C4-2B (cell line): ENCODE results near the gene SENP7.

Source experiments
- ZFX ChIP-seq: fragments of 450-650 bp; IDR thresholded peaks from 2 replicates; pipeline ENCODE4 v1.6.1; 2017
- TF ChIP-seq, protein P1 (sequence below): fragments of 450-650 bp; conservative IDR thresholded peaks from 2 replicates; pipeline ENCODE4 v1.5.1; 2017; ENCODE audit warnings: mild to moderate bottlenecking

DNA sequence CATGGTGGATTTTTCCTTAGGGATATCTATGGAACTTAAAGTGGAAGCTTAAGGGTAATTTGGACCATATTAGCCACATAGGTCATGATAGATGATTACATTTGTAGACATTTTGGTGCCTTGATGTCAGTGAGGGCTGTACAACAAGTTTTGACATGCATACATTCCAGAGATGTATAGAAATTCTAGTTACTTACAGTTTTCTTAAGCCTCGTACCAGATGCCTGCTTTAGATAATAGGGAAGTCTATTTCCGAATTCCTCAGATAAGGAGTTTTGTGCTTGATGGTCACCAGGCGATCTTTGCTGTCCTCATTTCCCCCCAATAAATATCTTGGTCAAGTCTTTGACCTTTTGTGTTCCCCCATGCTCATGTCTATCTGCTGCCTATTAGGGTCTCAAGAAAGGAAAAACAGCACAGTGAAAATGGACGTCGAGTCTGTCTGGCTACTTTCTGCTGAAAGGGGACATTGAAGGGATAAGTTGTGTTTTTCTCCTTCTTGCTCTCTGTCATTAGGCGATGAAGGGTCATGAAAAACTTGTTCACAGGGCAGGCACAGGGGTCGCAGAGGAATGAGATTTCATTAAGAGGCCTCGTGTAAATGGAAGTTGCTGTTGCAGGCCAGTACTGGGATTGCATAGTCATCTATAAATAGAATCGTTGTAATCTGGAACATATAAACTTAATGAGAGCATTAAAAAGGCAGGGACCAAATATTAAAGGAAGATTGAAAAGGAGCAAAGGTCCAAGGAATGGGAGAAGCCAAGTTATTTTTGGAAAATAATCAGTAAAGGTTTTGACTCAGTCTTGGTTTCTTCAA is 20.0 kb upstream of the SENP7 start:
- TF ChIP-seq, protein P1, sequence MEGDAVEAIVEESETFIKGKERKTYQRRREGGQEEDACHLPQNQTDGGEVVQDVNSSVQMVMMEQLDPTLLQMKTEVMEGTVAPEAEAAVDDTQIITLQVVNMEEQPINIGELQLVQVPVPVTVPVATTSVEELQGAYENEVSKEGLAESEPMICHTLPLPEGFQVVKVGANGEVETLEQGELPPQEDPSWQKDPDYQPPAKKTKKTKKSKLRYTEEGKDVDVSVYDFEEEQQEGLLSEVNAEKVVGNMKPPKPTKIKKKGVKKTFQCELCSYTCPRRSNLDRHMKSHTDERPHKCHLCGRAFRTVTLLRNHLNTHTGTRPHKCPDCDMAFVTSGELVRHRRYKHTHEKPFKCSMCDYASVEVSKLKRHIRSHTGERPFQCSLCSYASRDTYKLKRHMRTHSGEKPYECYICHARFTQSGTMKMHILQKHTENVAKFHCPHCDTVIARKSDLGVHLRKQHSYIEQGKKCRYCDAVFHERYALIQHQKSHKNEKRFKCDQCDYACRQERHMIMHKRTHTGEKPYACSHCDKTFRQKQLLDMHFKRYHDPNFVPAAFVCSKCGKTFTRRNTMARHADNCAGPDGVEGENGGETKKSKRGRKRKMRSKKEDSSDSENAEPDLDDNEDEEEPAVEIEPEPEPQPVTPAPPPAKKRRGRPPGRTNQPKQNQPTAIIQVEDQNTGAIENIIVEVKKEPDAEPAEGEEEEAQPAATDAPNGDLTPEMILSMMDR, result no peak
- no peak for TF ChIP-seq ZFX
